ENCODE measurements around the gene ELL. TPM values are rescaled to one million over a fixed set of nuclear protein-coding genes. Genes with fewer than 3 reads are reported as not detected.

The ELL gene
- polyA plus RNA-seq, 1 of the 3 experiments (the other 2 are of a cell fraction) = 7.4 TPM

DNA sequence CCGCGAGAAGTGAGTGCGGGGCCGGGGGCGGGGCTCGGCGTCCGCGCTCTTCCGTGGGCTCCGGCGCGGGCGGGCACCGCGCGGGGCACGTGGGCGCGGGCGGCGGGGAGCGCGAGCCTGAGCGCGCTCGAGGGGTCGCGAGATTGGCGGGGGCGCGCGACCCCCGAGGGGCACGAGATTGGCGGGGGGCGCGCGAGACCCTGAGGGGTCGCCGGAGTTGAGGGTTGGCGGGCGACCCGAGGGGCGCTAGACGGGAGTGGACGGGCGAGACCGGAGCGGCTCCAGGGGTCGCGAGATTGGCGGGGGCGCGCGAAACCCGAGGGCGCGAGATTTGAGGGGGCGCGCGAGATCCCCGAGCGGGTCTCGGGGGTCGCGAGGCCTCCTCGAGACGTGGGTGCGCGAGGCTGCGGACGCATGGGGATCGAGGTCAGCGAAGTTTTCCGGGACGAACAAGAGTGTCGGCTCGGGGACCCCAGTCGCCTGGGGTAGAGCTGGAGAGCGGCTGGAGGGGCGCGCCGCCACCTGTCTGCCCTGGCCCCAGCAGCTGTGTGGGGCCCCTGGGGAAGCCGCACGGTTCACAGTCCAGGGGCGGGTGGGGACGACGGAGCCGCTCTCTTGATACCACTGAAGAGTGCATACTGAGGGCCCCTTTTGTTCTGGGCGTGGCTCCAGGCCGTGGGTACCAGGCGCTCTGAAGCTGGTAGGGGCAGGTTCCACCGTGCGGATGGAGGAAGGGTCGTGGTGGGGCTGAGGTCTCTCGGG, 102.0 kb downstream of the ELL start:
- peaks cover 37% of the 10 kb centered on the region; the same call in 1 of the 2 replicates for H4K20me1 ChIP-seq (ENCODE audit: insufficient read depth)
- ChIA-PET CTCF (interaction anchor here (0.8 to 12.1 kb wide), 19 partner anchors 9 to 227 kb away, joined by 3 to 217 read pairs (median 5); partner anchors contain the start of genes GDF15, JUND, LRRC25 and LSM4), POLR2A (interaction anchor here (0.6 to 2.2 kb wide), 5 partner anchors 13 to 139 kb away, joined by 3 to 13 read pairs (median 4); partner anchors contain the start of gene JUND)
- DNase-seq = peak; percentile 79
- H3K27ac ChIP-seq (ENCODE audit: low read depth in 2 of 2, low read length in 1 of 2) = peak overlapping the region in 1 of 2 experiments; percentile 83; a peak in 2 of 4 replicates
- peak overlapping the region; percentile 68 to 74 for H3K4me3 ChIP-seq (ENCODE audit: low read depth in 2 of 2, low read length in 1 of 2)
- peak overlapping the region; percentile 90 for H3K4me2 ChIP-seq
- peaks cover 51% of the 10 kb centered on the region for H3K79me2 ChIP-seq (ENCODE audit: insufficient read depth)
- H3F3A ChIP-seq (replicated peaks; ENCODE audit: insufficient read depth) = peaks cover 21% of the 10 kb centered on the region
- H3K9me2 ChIP-seq = no peaks in the 10 kb centered on the region
- H3K4me1 ChIP-seq (ENCODE audit: control insufficient read depth in 1 of 2, insufficient read depth in 2 of 2, low read depth in 1 of 2, low read length in 1 of 2) = peaks cover 35 to 47% of the 10 kb centered on the region in 2 experiments; a peak in 3 of 4 replicates
- 1% methylated on average over 17 of the region's 97 CpGs for WGBS (ENCODE audit: low lambda C conversion rate)
- no peak overlapping the region for H2AFZ ChIP-seq (ENCODE audit: low read depth)
- H3K27me3 ChIP-seq (ENCODE audit: insufficient read depth) = no peaks in the 10 kb centered on the region
- peak overlapping the region; percentile 71 for H3K9ac ChIP-seq
- H3K9me3 ChIP-seq = no peaks in the 10 kb centered on the region
- H3K36me3 ChIP-seq (replicated peaks in 1 of 2; ENCODE audit: control insufficient read depth in 1 of 2, insufficient read depth in 2 of 2, low read length in 1 of 2) = peaks cover 0 to 5% of the 10 kb centered on the region in 2 experiments
- TF ChIP-seq SIN3A (IDR thresholded peaks at IDR 0.05; ENCODE audit: borderline replicate concordance, low read depth, low read length) (peak; percentile 64; the same call in 1 of the 2 replicates), CHD2 (IDR thresholded peaks at IDR 0.05; ENCODE audit: low read length, partially characterized antibody) (peak; percentile 95), TCF12 (IDR thresholded peaks at IDR 0.05) (no peak)
- TF ChIP-seq, protein P1, sequence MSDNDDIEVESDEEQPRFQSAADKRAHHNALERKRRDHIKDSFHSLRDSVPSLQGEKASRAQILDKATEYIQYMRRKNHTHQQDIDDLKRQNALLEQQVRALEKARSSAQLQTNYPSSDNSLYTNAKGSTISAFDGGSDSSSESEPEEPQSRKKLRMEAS (IDR thresholded peaks at IDR 0.05; ENCODE audit: low read depth) = 0 out of 2 replicates have a peak, but pooled peaks have one; percentile 25
- TF ChIP-seq, protein P2, sequence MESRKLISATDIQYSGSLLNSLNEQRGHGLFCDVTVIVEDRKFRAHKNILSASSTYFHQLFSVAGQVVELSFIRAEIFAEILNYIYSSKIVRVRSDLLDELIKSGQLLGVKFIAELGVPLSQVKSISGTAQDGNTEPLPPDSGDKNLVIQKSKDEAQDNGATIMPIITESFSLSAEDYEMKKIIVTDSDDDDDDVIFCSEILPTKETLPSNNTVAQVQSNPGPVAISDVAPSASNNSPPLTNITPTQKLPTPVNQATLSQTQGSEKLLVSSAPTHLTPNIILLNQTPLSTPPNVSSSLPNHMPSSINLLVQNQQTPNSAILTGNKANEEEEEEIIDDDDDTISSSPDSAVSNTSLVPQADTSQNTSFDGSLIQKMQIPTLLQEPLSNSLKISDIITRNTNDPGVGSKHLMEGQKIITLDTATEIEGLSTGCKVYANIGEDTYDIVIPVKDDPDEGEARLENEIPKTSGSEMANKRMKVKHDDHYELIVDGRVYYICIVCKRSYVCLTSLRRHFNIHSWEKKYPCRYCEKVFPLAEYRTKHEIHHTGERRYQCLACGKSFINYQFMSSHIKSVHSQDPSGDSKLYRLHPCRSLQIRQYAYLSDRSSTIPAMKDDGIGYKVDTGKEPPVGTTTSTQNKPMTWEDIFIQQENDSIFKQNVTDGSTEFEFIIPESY (IDR thresholded peaks at IDR 0.05; ENCODE audit: borderline replicate concordance, low read depth) = peak; percentile 57; the same call in 1 of the 2 replicates

DNA sequence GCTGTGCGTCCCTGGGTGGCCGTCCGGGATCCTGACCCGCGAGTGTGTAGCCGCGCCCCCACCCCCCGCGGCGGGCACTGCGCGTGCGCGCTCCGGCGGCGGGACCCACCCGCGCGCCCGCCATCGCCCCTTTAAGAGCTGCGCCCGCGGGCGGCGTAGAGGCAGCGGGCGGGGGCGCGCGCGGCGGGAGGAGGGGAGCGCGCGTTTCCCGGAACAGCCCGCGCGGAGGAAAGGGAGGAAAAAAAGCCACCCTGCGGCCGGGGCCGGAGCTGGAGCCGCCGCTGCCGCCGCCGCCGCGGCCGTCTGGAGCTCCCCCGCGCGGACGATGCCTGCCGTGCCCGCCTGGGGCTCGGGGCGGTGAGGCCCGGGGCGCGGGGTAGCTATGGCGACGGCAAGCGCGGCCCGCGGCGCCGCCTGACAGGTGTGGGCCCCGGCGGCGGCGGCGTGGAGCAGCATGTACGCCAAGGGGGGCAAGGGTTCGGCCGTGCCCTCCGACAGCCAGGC, 102.6 kb downstream of the ELL start, which contains the start of gene SSBP4:
TSS of gene SSBP4 (plus strand) at position 204 of the 504 bp plus-strand sequence. CDS start at position 455, 251 bp downstream.
- peaks cover 41 to 53% of the 10 kb centered on the region in 2 experiments; a peak in 3 of 4 replicates for H3K4me1 ChIP-seq (ENCODE audit: control insufficient read depth in 1 of 2, insufficient read depth in 2 of 2, low read depth in 1 of 2, low read length in 1 of 2)
- ChIA-PET POLR2A (interaction anchor here (0.6 to 2.2 kb wide), 6 partner anchors 14 to 138 kb away, joined by 3 to 13 read pairs (median 4); partner anchors contain the start of gene JUND), CTCF (interaction anchor here (0.7 to 12.1 kb wide), 22 partner anchors 9 to 260 kb away, joined by 3 to 217 read pairs (median 4); partner anchors contain the start of genes GDF15, JUND, LRRC25 and LSM4)
- no peaks in the 10 kb centered on the region for H3K27me3 ChIP-seq (ENCODE audit: insufficient read depth)
- H3K79me2 ChIP-seq (ENCODE audit: insufficient read depth) = peaks cover 47% of the 10 kb centered on the region
- H3K27ac ChIP-seq (ENCODE audit: low read depth in 2 of 2, low read length in 1 of 2) = peak within 1 kb of the TSS; percentile 89 to 93; a peak in 3 of 4 replicates
- peak; percentile 97 for DNase-seq
- WGBS (ENCODE audit: low lambda C conversion rate) = 0% methylated on average over 15 of the region's 80 CpGs
- peaks cover 22% of the 10 kb centered on the region for H3F3A ChIP-seq (replicated peaks; ENCODE audit: insufficient read depth)
- peaks cover 36% of the 10 kb centered on the region; the same call in 1 of the 2 replicates for H4K20me1 ChIP-seq (ENCODE audit: insufficient read depth)
- peak within 1 kb of the TSS; percentile 90 for H3K4me2 ChIP-seq
- H3K9ac ChIP-seq = peak within 1 kb of the TSS; percentile 71
- TF ChIP-seq TEAD4 (IDR thresholded peaks at IDR 0.05; ENCODE audit: borderline replicate concordance, insufficient read depth) = no peak
- TF ChIP-seq NRF1 (IDR thresholded peaks at IDR 0.05; ENCODE audit: low read depth, low read length) = peak; percentile 68
- no peak for TF ChIP-seq GABPA (IDR thresholded peaks at IDR 0.05; ENCODE audit: low read depth)
- peak; percentile 59 to 65; a peak in 2 of 4 replicates for TF ChIP-seq EP300 (IDR thresholded peaks at IDR 0.05; ENCODE audit: borderline replicate concordance in 1 of 2, low read depth in 1 of 2, low read length in 1 of 2)
- TF ChIP-seq RAD21 (IDR thresholded peaks at IDR 0.05; ENCODE audit: low read length) = no peak
- TF ChIP-seq NFIC (IDR thresholded peaks at IDR 0.05; ENCODE audit: borderline replicate concordance) = no peak
- TF ChIP-seq, protein P3, sequence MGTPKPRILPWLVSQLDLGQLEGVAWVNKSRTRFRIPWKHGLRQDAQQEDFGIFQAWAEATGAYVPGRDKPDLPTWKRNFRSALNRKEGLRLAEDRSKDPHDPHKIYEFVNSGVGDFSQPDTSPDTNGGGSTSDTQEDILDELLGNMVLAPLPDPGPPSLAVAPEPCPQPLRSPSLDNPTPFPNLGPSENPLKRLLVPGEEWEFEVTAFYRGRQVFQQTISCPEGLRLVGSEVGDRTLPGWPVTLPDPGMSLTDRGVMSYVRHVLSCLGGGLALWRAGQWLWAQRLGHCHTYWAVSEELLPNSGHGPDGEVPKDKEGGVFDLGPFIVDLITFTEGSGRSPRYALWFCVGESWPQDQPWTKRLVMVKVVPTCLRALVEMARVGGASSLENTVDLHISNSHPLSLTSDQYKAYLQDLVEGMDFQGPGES (IDR thresholded peaks at IDR 0.05; ENCODE audit: low read depth, low read length) = no peak
- no peak for TF ChIP-seq FOSL2 (IDR thresholded peaks at IDR 0.05; ENCODE audit: borderline replicate concordance, low read depth)
- peak; percentile 69 for TF ChIP-seq MXI1 (IDR thresholded peaks at IDR 0.05; ENCODE audit: low read depth, low read length)
- peak; percentile 46; the same call in 1 of the 2 replicates for TF ChIP-seq TAF1 (IDR thresholded peaks at IDR 0.05; ENCODE audit: borderline replicate concordance, low read depth, low read length)
- no peak for TF ChIP-seq YY1 (IDR thresholded peaks at IDR 0.05; ENCODE audit: low read depth)
- TF ChIP-seq, protein P1 (IDR thresholded peaks at IDR 0.05; ENCODE audit: low read depth) = 0 out of 2 replicates have a peak, but pooled peaks have one; percentile 59
- peak; percentile 17; the same call in 1 of the 2 replicates for TF ChIP-seq SIN3A (IDR thresholded peaks at IDR 0.05; ENCODE audit: borderline replicate concordance, low read depth, low read length)
- TF ChIP-seq, protein P4, sequence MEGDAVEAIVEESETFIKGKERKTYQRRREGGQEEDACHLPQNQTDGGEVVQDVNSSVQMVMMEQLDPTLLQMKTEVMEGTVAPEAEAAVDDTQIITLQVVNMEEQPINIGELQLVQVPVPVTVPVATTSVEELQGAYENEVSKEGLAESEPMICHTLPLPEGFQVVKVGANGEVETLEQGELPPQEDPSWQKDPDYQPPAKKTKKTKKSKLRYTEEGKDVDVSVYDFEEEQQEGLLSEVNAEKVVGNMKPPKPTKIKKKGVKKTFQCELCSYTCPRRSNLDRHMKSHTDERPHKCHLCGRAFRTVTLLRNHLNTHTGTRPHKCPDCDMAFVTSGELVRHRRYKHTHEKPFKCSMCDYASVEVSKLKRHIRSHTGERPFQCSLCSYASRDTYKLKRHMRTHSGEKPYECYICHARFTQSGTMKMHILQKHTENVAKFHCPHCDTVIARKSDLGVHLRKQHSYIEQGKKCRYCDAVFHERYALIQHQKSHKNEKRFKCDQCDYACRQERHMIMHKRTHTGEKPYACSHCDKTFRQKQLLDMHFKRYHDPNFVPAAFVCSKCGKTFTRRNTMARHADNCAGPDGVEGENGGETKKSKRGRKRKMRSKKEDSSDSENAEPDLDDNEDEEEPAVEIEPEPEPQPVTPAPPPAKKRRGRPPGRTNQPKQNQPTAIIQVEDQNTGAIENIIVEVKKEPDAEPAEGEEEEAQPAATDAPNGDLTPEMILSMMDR (IDR thresholded peaks at IDR 0.05) = peak; percentile 12; the same call in 1 of the 2 replicates
- TF ChIP-seq RCOR1 (IDR thresholded peaks at IDR 0.05; ENCODE audit: low read length) = no peak
- no peaks in the 10 kb centered on the region for H3K9me3 ChIP-seq
- H2AFZ ChIP-seq (ENCODE audit: low read depth) = peak within 1 kb of the TSS; percentile 48; the same call in 1 of the 2 replicates
- H3K9me2 ChIP-seq = no peaks in the 10 kb centered on the region
- H3K4me3 ChIP-seq (ENCODE audit: low read depth in 2 of 2, low read length in 1 of 2) = peak within 1 kb of the TSS; percentile 68 to 74
- H3K36me3 ChIP-seq (replicated peaks in 1 of 2; ENCODE audit: control insufficient read depth in 1 of 2, insufficient read depth in 2 of 2, low read length in 1 of 2) = peaks cover 0 to 5% of the 10 kb centered on the region in 2 experiments
